ENCODE measurements around the gene ADGRG1.

The ADGRG1 gene

DNA sequence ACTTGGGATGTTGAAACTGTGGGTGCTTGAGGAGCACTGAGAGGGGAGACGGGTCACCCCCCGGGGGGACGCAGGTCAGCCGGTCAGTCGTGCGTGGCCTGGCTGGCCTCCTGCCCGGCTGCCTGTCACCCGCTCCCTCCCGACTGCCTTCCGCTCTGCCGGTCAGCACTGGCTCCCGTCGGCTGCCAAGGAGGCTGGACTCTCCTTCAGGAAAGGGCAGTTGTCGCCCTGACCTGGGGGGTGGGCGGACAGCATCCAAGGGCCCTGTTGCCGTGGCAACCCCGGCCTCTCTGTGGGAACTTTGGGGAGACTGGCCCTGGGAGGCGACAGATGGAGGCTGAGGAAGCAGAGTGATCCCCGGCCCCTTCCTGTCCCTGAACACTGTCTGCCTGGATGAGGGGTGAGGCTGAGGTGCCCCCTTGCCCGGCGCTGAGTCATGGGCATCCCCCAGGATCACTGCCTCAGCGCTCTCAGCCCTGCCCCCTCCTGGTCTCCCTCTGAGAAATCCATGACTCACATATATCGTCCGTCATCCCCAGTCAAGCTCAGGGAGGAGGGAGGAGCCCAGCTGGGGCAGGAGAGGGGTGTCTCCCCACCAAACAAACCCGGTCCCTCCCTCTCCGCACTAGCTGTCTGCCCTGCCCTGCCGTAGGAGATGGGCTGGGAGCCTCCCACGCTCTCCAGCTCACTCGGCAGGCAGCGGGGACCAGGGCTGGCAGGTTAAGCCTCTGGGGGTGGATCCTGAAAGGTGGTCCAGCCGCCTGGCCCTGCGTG, at the start of gene ADGRG1:
ADGRG1 (plus strand) TSS at position 623 of the 774 bp plus-strand sequence. CDS start 21,658 bp downstream, outside the sequence.
- TF ChIP-seq, protein P1, sequence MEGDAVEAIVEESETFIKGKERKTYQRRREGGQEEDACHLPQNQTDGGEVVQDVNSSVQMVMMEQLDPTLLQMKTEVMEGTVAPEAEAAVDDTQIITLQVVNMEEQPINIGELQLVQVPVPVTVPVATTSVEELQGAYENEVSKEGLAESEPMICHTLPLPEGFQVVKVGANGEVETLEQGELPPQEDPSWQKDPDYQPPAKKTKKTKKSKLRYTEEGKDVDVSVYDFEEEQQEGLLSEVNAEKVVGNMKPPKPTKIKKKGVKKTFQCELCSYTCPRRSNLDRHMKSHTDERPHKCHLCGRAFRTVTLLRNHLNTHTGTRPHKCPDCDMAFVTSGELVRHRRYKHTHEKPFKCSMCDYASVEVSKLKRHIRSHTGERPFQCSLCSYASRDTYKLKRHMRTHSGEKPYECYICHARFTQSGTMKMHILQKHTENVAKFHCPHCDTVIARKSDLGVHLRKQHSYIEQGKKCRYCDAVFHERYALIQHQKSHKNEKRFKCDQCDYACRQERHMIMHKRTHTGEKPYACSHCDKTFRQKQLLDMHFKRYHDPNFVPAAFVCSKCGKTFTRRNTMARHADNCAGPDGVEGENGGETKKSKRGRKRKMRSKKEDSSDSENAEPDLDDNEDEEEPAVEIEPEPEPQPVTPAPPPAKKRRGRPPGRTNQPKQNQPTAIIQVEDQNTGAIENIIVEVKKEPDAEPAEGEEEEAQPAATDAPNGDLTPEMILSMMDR (IDR thresholded peaks at IDR 0.05), result no peak
- TF ChIP-seq ZFX (IDR thresholded peaks at IDR 0.05; ENCODE audit: borderline replicate concordance), result no peak
- H3K27ac ChIP-seq, result no peak within 1 kb of the TSS

DNA sequence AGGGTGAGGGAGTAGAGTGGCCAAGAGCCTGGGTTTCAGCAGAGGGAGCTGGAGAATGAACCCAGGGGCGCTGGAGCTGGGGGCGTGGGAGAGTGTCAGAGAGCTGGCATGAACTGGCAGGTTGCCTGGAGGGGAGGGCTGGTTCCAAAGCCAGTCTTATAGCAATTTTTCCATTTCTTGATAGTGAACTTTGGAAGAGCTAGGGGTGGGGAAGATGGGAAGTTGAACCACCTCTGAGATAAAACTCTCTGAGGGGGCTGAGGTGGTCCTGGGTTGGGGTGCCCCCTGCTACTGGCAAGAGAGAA, 49.1 kb upstream of the ADGRG1 start:
- H3K27ac ChIP-seq, result no peak overlapping the region
- no peak for TF ChIP-seq ZFX (IDR thresholded peaks at IDR 0.05; ENCODE audit: borderline replicate concordance)
- TF ChIP-seq, protein P1 (IDR thresholded peaks at IDR 0.05), result no peak

DNA sequence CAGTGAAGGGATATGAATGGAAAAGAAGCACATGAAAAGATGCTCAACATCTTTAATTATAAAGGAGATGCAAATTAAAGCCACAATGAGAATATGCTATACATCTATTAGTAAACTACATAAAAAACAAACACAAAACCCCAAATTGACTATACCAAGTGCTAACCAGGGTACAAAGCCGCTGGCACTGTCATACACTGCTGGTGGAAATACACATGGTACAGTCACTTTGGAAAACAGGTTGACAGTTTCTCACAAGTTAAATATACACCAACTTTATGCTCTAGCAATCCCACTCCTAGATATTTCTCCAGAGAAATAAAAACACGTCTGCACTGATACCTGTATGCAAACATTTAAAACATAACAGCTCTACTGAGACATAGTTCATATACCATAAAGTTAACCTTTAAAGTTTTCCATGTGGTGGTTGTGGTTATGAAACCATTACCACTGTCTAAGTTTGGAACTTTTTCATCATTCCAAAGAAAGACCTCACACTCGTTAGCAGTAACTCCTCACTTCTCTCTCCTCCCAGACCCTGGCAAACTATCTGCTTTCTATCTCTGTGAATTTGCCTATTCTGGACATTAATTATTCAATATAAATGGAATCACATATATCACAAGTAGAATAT, 43.3 kb upstream of the ADGRG1 start:
- TF ChIP-seq, protein P1 (IDR thresholded peaks at IDR 0.05), result no peak
- no peak for TF ChIP-seq ZFX (IDR thresholded peaks at IDR 0.05; ENCODE audit: borderline replicate concordance)
- no peak overlapping the region for H3K27ac ChIP-seq

DNA sequence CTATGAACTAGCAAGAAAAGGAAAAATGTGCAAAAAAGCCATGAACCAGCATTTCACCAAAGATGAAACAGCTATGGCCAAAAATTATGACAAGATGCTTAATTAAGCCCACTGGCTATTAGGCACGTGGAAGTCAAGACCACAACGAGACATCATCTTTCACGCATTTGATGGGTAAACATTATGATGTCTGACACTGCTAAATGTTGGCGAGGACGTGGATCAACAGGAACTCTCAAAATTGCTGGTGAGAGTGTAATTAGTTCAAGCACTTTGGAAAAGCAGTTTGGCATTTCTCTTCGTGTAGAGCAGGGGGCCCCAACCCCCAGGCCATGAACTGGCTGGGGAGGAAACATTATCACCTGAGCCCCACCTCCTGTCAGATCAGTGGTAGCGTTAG, 39.6 kb upstream of the ADGRG1 start:
- TF ChIP-seq, protein P1 (IDR thresholded peaks at IDR 0.05), result no peak
- TF ChIP-seq ZFX (IDR thresholded peaks at IDR 0.05; ENCODE audit: borderline replicate concordance), result no peak
- no peak overlapping the region for H3K27ac ChIP-seq

DNA sequence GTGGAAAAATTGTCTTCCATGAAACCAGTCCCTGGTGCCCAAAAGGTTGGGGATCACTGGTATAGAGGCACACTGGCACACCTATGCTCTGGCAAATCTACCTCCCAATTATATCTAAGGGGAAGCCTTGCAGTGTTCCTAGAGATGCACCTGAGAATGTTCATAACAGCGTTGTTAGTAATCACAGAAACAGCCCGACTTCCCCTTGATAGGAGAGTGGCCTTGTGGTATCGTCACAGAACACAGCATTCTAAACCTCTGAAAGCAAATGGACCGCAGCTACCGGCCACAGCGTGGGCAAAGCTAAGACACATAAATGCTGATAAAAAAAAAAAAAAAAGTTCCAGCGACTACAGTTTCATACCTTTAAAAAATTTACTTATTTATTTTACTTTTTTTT, 39.1 kb upstream of the ADGRG1 start:
- no peak overlapping the region for H3K27ac ChIP-seq
- TF ChIP-seq, protein P1 (IDR thresholded peaks at IDR 0.05), result no peak
- no peak for TF ChIP-seq ZFX (IDR thresholded peaks at IDR 0.05; ENCODE audit: borderline replicate concordance)

DNA sequence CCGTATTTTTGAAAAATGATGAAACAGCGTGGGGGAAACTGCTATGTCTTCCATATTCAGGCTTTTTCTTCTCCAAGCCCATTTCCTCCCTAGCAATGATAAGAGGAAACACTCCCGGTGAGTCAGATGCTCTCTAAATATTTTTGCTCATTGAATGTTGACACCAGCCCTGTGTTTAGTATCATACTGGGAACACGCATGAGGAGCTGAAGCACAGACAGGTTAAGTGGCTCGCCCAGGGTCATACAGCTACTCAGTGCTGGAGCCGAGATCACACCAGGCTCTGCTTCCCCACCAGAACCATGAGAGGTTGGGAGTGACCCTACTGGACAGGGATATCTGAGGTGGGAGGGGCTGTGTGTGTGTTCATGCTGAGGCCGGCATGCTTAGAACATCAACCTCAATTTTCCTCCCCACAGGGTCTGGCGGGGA, 37.8 kb upstream of the ADGRG1 start:
- no peak for TF ChIP-seq ZFX (IDR thresholded peaks at IDR 0.05; ENCODE audit: borderline replicate concordance)
- TF ChIP-seq, protein P1 (IDR thresholded peaks at IDR 0.05), result no peak
- no peak overlapping the region for H3K27ac ChIP-seq
